ENCODE measurements around the gene MLLT10. TPM values are rescaled to one million over a fixed set of nuclear protein-coding genes. Genes with fewer than 3 reads are reported as not detected.

Gene MLLT10
- total RNA-seq, 1 experiment from 2014 or later = 58.4 TPM

DNA sequence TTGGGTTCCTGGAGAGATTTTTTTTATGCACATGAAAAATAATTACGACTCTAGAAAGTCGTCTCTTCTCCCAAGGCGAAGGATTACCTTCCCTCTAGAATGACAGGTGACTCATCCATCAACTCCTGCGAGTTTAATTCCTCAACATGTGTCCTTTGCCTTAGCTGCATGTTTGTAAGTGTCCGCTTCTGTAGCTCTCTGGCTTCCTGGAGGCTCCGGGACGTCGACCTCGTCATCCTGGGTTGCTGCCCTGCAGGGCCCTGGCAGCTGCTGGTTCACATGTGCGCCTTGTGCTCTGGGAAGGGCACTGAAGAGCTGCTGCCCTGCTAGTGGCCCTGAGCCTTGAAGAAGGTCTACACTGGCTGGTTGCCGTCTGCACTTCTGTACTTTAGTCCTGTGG, 210.2 kb downstream of the MLLT10 start:
- CTCF ChIA-PET = no interaction called here
- BruUV-seq (replicated peaks) = no TSS peak
- Histone ChIP-seq H3K9me3 (ENCODE audit: low read depth, low read length, poor library complexity, severe bottlenecking) (no peaks in the 10 kb centered on the region), H3K27ac (ENCODE audit: low read depth, low read length, poor library complexity, severe bottlenecking) (no peak overlapping the region), H3K36me3 (ENCODE audit: insufficient read depth, low read length, poor library complexity, severe bottlenecking) (peaks cover 40% of the 10 kb centered on the region), H3K27me3 (replicated peaks; ENCODE audit: insufficient read depth, low read depth, low read length, poor library complexity) (no peaks in the 10 kb centered on the region), H3K4me3 (ENCODE audit: low read depth, low read length, poor library complexity, severe bottlenecking) (no peak overlapping the region), H3K4me1 (ENCODE audit: insufficient read depth, low read length, poor library complexity, severe bottlenecking) (no peaks in the 10 kb centered on the region)
- TF ChIP-seq, protein P1, sequence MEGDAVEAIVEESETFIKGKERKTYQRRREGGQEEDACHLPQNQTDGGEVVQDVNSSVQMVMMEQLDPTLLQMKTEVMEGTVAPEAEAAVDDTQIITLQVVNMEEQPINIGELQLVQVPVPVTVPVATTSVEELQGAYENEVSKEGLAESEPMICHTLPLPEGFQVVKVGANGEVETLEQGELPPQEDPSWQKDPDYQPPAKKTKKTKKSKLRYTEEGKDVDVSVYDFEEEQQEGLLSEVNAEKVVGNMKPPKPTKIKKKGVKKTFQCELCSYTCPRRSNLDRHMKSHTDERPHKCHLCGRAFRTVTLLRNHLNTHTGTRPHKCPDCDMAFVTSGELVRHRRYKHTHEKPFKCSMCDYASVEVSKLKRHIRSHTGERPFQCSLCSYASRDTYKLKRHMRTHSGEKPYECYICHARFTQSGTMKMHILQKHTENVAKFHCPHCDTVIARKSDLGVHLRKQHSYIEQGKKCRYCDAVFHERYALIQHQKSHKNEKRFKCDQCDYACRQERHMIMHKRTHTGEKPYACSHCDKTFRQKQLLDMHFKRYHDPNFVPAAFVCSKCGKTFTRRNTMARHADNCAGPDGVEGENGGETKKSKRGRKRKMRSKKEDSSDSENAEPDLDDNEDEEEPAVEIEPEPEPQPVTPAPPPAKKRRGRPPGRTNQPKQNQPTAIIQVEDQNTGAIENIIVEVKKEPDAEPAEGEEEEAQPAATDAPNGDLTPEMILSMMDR (conservative IDR thresholded peaks at IDR 0.05; ENCODE audit: low read depth, low read length) = no peak
- TF ChIP-seq EZH2 (IDR thresholded peaks at IDR 0.05; ENCODE audit: borderline replicate concordance, low read depth, low read length, poor library complexity, severe bottlenecking) = no peak
- POLR2A ChIA-PET (ENCODE audit: low non-redundant PET) = no interaction called here
- intact Hi-C loops (cut with micrococcal nuclease; ENCODE audit: unreplicated experiment) = no loop called here
- DNase-seq (ENCODE audit: low spot score) = no peak

DNA sequence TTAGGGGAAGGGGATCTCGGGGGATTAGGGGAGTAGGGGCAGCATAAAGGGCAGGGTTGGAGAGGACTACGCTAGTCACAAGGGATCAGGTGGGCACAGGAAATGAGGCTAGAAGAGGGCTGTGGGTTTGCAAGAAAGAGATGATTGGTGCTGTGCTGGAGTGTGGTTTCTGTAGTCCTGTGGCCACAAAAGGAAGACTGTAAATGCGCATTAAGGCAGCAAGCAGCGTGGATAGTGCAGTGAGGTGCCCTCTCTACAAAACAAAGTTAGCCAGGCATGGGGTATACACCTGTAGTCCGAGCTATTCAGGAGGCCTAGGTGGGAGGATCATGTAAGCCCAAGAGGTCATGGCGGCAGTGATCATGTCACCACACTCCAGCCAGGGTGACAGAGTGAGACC, 212.1 kb downstream of the MLLT10 start:
- peaks cover 27% of the 10 kb centered on the region for H3K36me3 ChIP-seq (ENCODE audit: insufficient read depth, low read length, poor library complexity, severe bottlenecking)
- ChIA-PET CTCF (no interaction called here), POLR2A (ENCODE audit: low non-redundant PET) (no interaction called here)
- H3K9me3 ChIP-seq (ENCODE audit: low read depth, low read length, poor library complexity, severe bottlenecking) = no peaks in the 10 kb centered on the region
- no peaks in the 10 kb centered on the region for H3K27me3 ChIP-seq (replicated peaks; ENCODE audit: insufficient read depth, low read depth, low read length, poor library complexity)
- BruUV-seq (replicated peaks) = no TSS peak
- intact Hi-C loops (cut with micrococcal nuclease; ENCODE audit: unreplicated experiment) = no loop called here
- no peak overlapping the region for H3K27ac ChIP-seq (ENCODE audit: low read depth, low read length, poor library complexity, severe bottlenecking)
- no peaks in the 10 kb centered on the region for H3K4me1 ChIP-seq (ENCODE audit: insufficient read depth, low read length, poor library complexity, severe bottlenecking)
- no peak for TF ChIP-seq EZH2 (IDR thresholded peaks at IDR 0.05; ENCODE audit: borderline replicate concordance, low read depth, low read length, poor library complexity, severe bottlenecking)
- TF ChIP-seq, protein P1 (conservative IDR thresholded peaks at IDR 0.05; ENCODE audit: low read depth, low read length) = no peak
- no peak overlapping the region for H3K4me3 ChIP-seq (ENCODE audit: low read depth, low read length, poor library complexity, severe bottlenecking)
- no peak for DNase-seq (ENCODE audit: low spot score)

DNA sequence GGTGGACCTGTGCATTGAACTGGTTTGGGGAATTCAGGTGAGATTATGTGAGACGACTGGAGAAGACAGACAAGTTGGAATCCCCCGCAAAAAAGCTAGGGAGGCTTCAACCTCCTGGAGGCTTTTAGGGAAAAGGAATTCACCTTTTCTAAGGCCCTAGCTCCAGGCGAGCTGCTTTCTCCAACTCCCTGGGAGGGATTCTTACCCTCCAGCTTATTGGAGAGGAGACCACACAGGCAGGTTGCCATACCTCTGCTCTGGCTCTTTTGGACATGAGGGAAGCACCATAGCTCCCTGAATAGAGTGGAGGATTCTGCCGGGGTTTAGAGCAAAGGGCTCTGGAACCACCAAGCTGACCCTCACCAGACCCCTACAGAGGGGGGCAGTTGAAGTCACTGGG, 213.8 kb downstream of the MLLT10 start:
- ChIA-PET CTCF (no interaction called here), POLR2A (ENCODE audit: low non-redundant PET) (no interaction called here)
- no peak overlapping the region for H3K27ac ChIP-seq (ENCODE audit: low read depth, low read length, poor library complexity, severe bottlenecking)
- intact Hi-C loops (cut with micrococcal nuclease; ENCODE audit: unreplicated experiment) = no loop called here
- H3K4me3 ChIP-seq (ENCODE audit: low read depth, low read length, poor library complexity, severe bottlenecking) = no peak overlapping the region
- no TSS peak for BruUV-seq (replicated peaks)
- no peaks in the 10 kb centered on the region for H3K9me3 ChIP-seq (ENCODE audit: low read depth, low read length, poor library complexity, severe bottlenecking)
- H3K27me3 ChIP-seq (replicated peaks; ENCODE audit: insufficient read depth, low read depth, low read length, poor library complexity) = no peaks in the 10 kb centered on the region
- no peaks in the 10 kb centered on the region for H3K4me1 ChIP-seq (ENCODE audit: insufficient read depth, low read length, poor library complexity, severe bottlenecking)
- no peak for DNase-seq (ENCODE audit: low spot score)
- H3K36me3 ChIP-seq (ENCODE audit: insufficient read depth, low read length, poor library complexity, severe bottlenecking) = peaks cover 10% of the 10 kb centered on the region
- no peak for TF ChIP-seq EZH2 (IDR thresholded peaks at IDR 0.05; ENCODE audit: borderline replicate concordance, low read depth, low read length, poor library complexity, severe bottlenecking)
- TF ChIP-seq, protein P1 (conservative IDR thresholded peaks at IDR 0.05; ENCODE audit: low read depth, low read length) = no peak
